Activated B cell treated with CpG ODN at 0.5 μM for 24 hours (primary cell): ENCODE data around the gene NDUFAF4. TPM values are rescaled to one million over a fixed set of nuclear protein-coding genes. Genes with fewer than 3 reads are reported as not detected.

Source experiments
- ATAC-seq: fragments of 200-7000 bp; cut with Tn5 transposase; one replicate; pipeline ENCODE4 v1.10.0; 2021; ENCODE audit warnings: low read depth, mild to moderate bottlenecking, moderate library complexity
- CTCF ChIA-PET: fragments of 350-600 bp; sonication (Branson Sonifier 250); formaldehyde crosslinking; loops from one replicate; lab custom pipeline; 2021; ENCODE audit warnings: antibody characterized with exemption; lab: Charles Lee
- POLR2A ChIA-PET: fragments of 350-600 bp; sonication (Branson Sonifier 250); formaldehyde crosslinking; loops from one replicate; lab custom pipeline; 2021; ENCODE audit warnings: antibody characterized with exemption; lab: Charles Lee
- DNase-seq: peaks from one replicate; pipeline ENCODE4 v3.0.0; 2022
- H3K27ac Mint-ChIP-seq: one replicate; pipeline ENCODE4 v1.8.0; 2020; ENCODE audit warnings: mixed read lengths
- H3K27me3 Mint-ChIP-seq: one replicate; pipeline ENCODE4 v1.8.0; 2021; ENCODE audit warnings: mixed read lengths
- H3K36me3 Mint-ChIP-seq: one replicate; pipeline ENCODE4 v1.8.0; 2021; ENCODE audit warnings: low read depth, mixed read lengths
- H3K4me1 Mint-ChIP-seq: one replicate; pipeline ENCODE4 v1.8.0; 2021; ENCODE audit warnings: mixed read lengths
- H3K4me3 Mint-ChIP-seq: one replicate; pipeline ENCODE4 v1.8.0; 2020; ENCODE audit warnings: mild to moderate bottlenecking, mixed read lengths
- H3K9me3 Mint-ChIP-seq: one replicate; pipeline ENCODE4 v1.8.0; 2020; ENCODE audit warnings: mixed read lengths
- intact Hi-C: fragments of 100-400 bp; cut with micrococcal nuclease; formaldehyde crosslinking; loops from one replicate; pipeline ENCODE4 v1.15.1; 2024
- total RNA-seq: library from RNA; stranded (reverse); gene quantifications from 2 replicates; pipeline ENCODE4 v1.2.3, GENCODE V29; 2022
- TF ChIP-seq, protein P1 (sequence below): fragments of 200-600 bp; IDR thresholded peaks from one replicate; pipeline ENCODE4 v1.8.0; 2022; ENCODE audit warnings: antibody characterized with exemption, mild to moderate bottlenecking

NDUFAF4 gene
- total RNA-seq, 1 donor from 2014 or later = 39.9 TPM

DNA sequence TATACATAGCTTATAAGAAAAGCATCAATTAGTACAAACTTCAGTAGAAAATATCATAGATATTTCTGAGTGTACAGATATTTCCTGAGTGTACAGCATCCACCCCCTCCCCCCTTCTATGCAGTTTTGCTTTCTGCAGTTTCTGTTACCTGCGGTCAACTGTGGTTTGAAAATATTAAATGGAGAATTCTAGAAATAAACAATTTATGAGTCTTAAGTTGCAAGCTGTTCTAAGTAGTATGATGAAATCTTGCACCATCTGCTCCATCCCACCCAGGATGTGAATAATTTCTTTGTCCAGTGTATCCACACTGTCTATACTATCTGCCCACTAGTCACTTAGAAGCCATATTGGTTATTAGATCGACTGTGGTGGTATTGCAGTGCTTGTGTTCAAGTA is 44.6 kb downstream of the NDUFAF4 start:
- Mint-ChIP-seq H3K4me1 (no peaks in the 10 kb centered on the region), H3K4me3 (no peak overlapping the region), H3K27ac (no peak overlapping the region), H3K36me3 (no peaks in the 10 kb centered on the region), H3K27me3 (peaks cover 4% of the 10 kb centered on the region), H3K9me3 (peaks cover 4% of the 10 kb centered on the region)
- intact Hi-C loops = no loop called here
- DNase-seq (no peak), ATAC-seq (no peak)
- TF ChIP-seq, protein P1, sequence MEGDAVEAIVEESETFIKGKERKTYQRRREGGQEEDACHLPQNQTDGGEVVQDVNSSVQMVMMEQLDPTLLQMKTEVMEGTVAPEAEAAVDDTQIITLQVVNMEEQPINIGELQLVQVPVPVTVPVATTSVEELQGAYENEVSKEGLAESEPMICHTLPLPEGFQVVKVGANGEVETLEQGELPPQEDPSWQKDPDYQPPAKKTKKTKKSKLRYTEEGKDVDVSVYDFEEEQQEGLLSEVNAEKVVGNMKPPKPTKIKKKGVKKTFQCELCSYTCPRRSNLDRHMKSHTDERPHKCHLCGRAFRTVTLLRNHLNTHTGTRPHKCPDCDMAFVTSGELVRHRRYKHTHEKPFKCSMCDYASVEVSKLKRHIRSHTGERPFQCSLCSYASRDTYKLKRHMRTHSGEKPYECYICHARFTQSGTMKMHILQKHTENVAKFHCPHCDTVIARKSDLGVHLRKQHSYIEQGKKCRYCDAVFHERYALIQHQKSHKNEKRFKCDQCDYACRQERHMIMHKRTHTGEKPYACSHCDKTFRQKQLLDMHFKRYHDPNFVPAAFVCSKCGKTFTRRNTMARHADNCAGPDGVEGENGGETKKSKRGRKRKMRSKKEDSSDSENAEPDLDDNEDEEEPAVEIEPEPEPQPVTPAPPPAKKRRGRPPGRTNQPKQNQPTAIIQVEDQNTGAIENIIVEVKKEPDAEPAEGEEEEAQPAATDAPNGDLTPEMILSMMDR = no peak
- ChIA-PET CTCF (no interaction called here), POLR2A (no interaction called here)

DNA sequence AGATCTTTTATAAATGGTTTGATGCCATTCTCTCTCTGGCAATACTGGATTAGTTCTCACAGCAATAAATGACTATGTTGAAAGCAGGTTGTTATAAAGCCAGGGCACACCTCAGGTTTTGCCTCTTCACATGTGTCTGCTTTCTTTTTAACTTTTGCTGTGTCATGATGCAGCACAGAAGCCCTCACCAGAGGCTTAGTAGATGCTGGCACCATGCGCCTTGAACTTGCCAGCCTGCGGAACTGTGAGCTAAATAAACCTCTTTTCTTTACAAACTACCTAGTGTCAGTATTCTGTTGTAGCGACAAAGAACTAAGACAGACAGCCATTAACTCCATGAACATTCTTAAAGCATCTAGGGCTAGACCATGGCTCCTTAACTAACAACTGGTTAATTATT is 45.1 kb downstream of the NDUFAF4 start:
- H3K27ac Mint-ChIP-seq = no peak overlapping the region
- ChIA-PET POLR2A (no interaction called here), CTCF (no interaction called here)
- no peaks in the 10 kb centered on the region for H3K36me3 Mint-ChIP-seq
- H3K4me3 Mint-ChIP-seq = no peak overlapping the region
- DNase-seq (no peak), ATAC-seq (no peak)
- TF ChIP-seq, protein P1 = no peak
- H3K27me3 Mint-ChIP-seq = peaks cover 4% of the 10 kb centered on the region
- intact Hi-C loops = no loop called here
- peaks cover 5% of the 10 kb centered on the region for H3K9me3 Mint-ChIP-seq
- no peaks in the 10 kb centered on the region for H3K4me1 Mint-ChIP-seq

DNA sequence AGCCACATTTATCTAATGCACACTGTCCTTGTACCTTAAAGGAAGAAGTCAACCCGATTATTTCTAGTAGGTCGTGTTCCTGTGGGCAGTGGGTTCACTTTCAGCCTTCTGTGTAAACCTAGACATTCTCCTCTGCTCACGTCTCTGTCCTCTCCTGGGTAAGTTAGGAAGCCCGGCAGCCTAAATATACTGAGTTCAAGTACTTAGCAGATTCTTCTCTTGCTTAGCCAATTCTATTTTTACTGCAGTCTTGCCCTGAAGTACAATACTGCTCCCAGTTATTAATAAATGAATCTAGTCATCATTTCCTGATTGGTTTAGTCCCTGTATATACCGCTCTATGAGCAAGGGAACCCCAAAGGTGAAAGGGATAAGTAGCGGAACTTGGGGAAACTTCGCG is 45.8 kb downstream of the NDUFAF4 start:
- Mint-ChIP-seq H3K4me1 (no peaks in the 10 kb centered on the region), H3K4me3 (no peak overlapping the region), H3K9me3 (peaks cover 12% of the 10 kb centered on the region), H3K27ac (no peak overlapping the region), H3K36me3 (no peaks in the 10 kb centered on the region), H3K27me3 (peaks cover 4% of the 10 kb centered on the region)
- intact Hi-C loops = no loop called here
- ATAC-seq (no peak), DNase-seq (no peak)
- TF ChIP-seq, protein P1 = no peak
- ChIA-PET CTCF (no interaction called here), POLR2A (no interaction called here)

DNA sequence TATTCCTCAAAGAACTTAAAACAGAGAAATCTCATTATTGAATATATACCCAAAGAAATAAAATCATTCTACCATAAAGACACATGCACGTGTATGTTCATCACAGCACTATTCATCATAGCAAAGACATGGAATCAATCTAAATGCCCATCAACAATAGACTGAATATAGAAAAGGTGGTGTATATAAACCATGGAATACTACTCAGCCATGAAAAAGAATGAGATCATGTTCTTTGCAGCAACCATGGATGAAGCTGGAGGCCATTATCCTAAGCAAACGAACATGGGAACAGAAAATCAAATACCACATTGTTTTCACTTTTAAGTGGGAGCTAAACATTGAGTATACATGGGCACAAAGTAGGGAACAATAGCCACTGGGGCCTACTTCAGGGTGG is 48.1 kb downstream of the NDUFAF4 start:
- Mint-ChIP-seq H3K36me3 (no peaks in the 10 kb centered on the region), H3K4me3 (no peak overlapping the region), H3K9me3 (peaks cover 28% of the 10 kb centered on the region), H3K4me1 (no peaks in the 10 kb centered on the region), H3K27me3 (peaks cover 18% of the 10 kb centered on the region), H3K27ac (no peak overlapping the region)
- ChIA-PET CTCF (no interaction called here), POLR2A (no interaction called here)
- TF ChIP-seq, protein P1 = no peak
- intact Hi-C loops = no loop called here
- ATAC-seq (no peak), DNase-seq (no peak)

DNA sequence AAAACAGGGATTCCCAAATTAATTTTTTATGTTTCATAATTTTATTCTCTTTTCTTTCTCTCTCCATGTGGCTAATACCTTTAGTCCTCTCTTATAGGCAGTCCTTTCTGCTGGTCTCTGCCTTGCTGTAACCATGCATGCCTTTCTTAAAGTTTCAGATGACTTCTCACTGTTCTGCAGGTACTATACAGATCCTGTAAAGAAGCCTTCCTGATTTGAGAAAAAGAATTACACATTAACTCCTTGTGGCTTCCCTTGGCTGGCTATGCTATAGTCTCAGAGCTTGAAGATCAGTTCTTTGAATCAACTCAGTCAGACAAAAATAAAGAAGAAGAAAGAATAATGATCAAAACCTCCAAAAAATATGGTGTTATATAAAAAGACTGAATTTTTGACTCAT is 53.2 kb downstream of the NDUFAF4 start:
- no peaks in the 10 kb centered on the region for H3K36me3 Mint-ChIP-seq
- ChIA-PET POLR2A (no interaction called here), CTCF (no interaction called here)
- H3K27me3 Mint-ChIP-seq = peaks cover 27% of the 10 kb centered on the region
- intact Hi-C loops = no loop called here
- H3K4me1 Mint-ChIP-seq = no peaks in the 10 kb centered on the region
- no peak overlapping the region for H3K27ac Mint-ChIP-seq
- H3K9me3 Mint-ChIP-seq = peaks cover 27% of the 10 kb centered on the region
- DNase-seq (no peak), ATAC-seq (no peak)
- TF ChIP-seq, protein P1 = no peak
- H3K4me3 Mint-ChIP-seq = no peak overlapping the region
